ENCODE measurements around the gene NFATC3.

DNA sequence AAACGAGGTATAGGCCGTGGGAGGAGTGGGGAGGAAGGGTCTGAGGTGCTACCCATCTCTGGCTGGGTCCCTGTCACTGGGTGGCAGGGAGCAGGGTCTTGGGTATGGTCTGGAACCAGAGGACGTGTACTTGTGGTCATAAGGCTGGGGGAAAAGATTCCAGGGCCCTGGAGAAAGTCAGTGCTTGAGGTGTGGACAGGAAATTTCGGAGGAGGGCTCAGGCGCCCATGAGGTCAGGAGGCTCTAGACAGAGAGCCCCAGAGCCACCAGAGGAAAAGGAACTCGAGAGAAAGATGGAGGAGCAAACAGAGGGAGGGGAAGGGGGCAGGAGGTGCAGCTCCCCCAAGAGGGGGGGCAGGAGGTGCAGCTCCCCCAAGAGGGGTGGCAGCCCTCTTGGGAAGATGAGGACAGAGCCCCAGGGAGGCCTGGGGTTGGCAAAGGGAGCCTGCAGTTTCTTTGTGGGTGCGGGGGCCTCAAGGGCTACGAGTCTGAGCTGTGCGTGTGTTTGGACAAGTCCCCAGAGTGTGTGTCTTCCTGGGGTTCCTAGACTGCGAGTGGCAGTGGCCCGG lies 178.5 kb downstream of the NFATC3 start:
- TF ChIP-seq EZH2 (IDR thresholded peaks at IDR 0.05; ENCODE audit: borderline replicate concordance), result no peak
- TF ChIP-seq, protein P1, sequence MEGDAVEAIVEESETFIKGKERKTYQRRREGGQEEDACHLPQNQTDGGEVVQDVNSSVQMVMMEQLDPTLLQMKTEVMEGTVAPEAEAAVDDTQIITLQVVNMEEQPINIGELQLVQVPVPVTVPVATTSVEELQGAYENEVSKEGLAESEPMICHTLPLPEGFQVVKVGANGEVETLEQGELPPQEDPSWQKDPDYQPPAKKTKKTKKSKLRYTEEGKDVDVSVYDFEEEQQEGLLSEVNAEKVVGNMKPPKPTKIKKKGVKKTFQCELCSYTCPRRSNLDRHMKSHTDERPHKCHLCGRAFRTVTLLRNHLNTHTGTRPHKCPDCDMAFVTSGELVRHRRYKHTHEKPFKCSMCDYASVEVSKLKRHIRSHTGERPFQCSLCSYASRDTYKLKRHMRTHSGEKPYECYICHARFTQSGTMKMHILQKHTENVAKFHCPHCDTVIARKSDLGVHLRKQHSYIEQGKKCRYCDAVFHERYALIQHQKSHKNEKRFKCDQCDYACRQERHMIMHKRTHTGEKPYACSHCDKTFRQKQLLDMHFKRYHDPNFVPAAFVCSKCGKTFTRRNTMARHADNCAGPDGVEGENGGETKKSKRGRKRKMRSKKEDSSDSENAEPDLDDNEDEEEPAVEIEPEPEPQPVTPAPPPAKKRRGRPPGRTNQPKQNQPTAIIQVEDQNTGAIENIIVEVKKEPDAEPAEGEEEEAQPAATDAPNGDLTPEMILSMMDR (IDR thresholded peaks at IDR 0.05; ENCODE audit: poor library complexity), result no peak
